HCT116 (cell line): ENCODE measurements around the gene NOS1. TPM values are rescaled to one million over a fixed set of nuclear protein-coding genes. Genes with fewer than 3 reads are reported as not detected.

Experiments used
- ATAC-seq: fragments of 200-7000 bp; cut with Tn5 transposase; 2 replicates; pipeline ENCODE4 v1.9.1; 2020; ENCODE audit warnings: mild to moderate bottlenecking, moderate library complexity
- BruUV-seq: library from RNA; stranded (reverse); fragments of 400-500 nt; replicated peaks from 2 replicates; lab custom pipeline; 2021; lab: Mats Ljungman, UMichigan
- CTCF ChIA-PET: fragments of 300-600 bp; sonication (Branson Sonifier 250); formaldehyde crosslinking; loops from one replicate; lab custom pipeline; 2021; ENCODE audit warnings: antibody characterized with exemption; lab: Charles Lee
- POLR2A ChIA-PET: fragments of 300-600, 350-600 bp; sonication (Branson Sonifier 250); formaldehyde crosslinking; loops from one replicate; lab custom pipeline; 2021; ENCODE audit warnings: antibody characterized with exemption; lab: Charles Lee
- RAD21 ChIA-PET, 2 experiments: fragments of 300-600 bp; sonication (Branson Sonifier 250); formaldehyde crosslinking; loops; one replicate each; lab custom pipeline; 2023; ENCODE audit warnings: low total read pairs in 2 of 2; ENCODE audit not compliant: uncharacterized antibody in 2 of 2, unreplicated experiment in 2 of 2, low non-redundant PET in 1 of 2; lab: Charles Lee
- DNase-seq: peaks from one replicate; pipeline ENCODE4 v3.0.0-alpha.2; 2010; ENCODE audit warnings: low read depth, low spot score
- H2AFZ ChIP-seq: fragments of 200-600 bp; shearing (Covaris generic), sonication (generic); 2 replicates; pipeline ENCODE4 v1.6.1; 2017; ENCODE audit warnings: low read depth, mixed run types, mixed read lengths, antibody characterized with exemption, low read length; ENCODE audit not compliant: poor library complexity, severe bottlenecking
- H3K27ac ChIP-seq: 2 replicates; pipeline ENCODE4 v1.5.1; 2012; ENCODE audit warnings: low read depth, low read length
- H3K27me3 ChIP-seq: fragments of 200-600 bp; sonication (generic); 2 replicates; pipeline ENCODE4 v1.6.1; 2016; ENCODE audit warnings: mixed run types, low read length, mixed read lengths; ENCODE audit not compliant: insufficient read depth
- H3K36me3 ChIP-seq, 2 experiments: fragments of 200-500 bp in 1 of 2; fragments of 200-600 bp in 1 of 2; sonication (Bioruptor generic) in 1 of 2; sonication (generic) in 1 of 2; 2 replicates each; pipeline versions ENCODE4 v1.5.1 to v1.6.1; 2014 to 2016; ENCODE audit warnings: low read length in 2 of 2, inconsistent platforms in 1 of 2, mixed read lengths in 1 of 2, mixed run types in 1 of 2; ENCODE audit not compliant: insufficient read depth in 2 of 2, control insufficient read depth in 1 of 2
- H3K4me1 ChIP-seq, 2 experiments: fragments of 200-600 bp in 1 of 2; sonication (generic) in 1 of 2; 2 replicates each; pipeline versions ENCODE4 v1.5.1 to v1.6.1; 2012 to 2017; ENCODE audit warnings: low read length in 2 of 2, inconsistent platforms in 1 of 2, mild to moderate bottlenecking in 1 of 2, mixed read lengths in 1 of 2, mixed run types in 1 of 2, moderate library complexity in 1 of 2; ENCODE audit not compliant: insufficient read depth in 2 of 2, control insufficient read depth in 1 of 2
- H3K4me2 ChIP-seq: fragments of 200-600 bp; sonication (generic); 2 replicates; pipeline ENCODE4 v1.6.1; 2017; ENCODE audit warnings: mixed run types, low read length, mixed read lengths
- H3K4me3 ChIP-seq, 2 experiments: fragments of 200-600 bp in 1 of 2; sonication (generic) in 1 of 2; replicated peaks in 1 of 2; 2 replicates each; pipeline ENCODE4 v1.5.1; 2011 to 2016; ENCODE audit warnings: low read length in 2 of 2, control low read depth in 1 of 2, low read depth in 1 of 2, mild to moderate bottlenecking in 1 of 2, mixed read lengths in 1 of 2, mixed run types in 1 of 2
- H3K79me2 ChIP-seq: fragments of 200-600 bp; sonication (generic); 2 replicates; pipeline ENCODE4 v1.6.1; 2017; ENCODE audit warnings: mild to moderate bottlenecking, mixed run types, low read length, moderate library complexity, mixed read lengths; ENCODE audit not compliant: insufficient read depth
- H3K9ac ChIP-seq: fragments of 200-600 bp; sonication (generic); 2 replicates; pipeline ENCODE4 v1.6.1; 2016; ENCODE audit warnings: low read length, mixed read lengths
- H3K9me2 ChIP-seq: fragments of 200-600 bp; sonication (generic), shearing (Covaris generic); 2 replicates; pipeline ENCODE4 v1.6.1; 2017; ENCODE audit warnings: mixed run types, mild to moderate bottlenecking, moderate library complexity; ENCODE audit not compliant: insufficient read depth
- H3K9me3 ChIP-seq, 2 experiments: fragments of 200-500 bp in 1 of 2; fragments of 200-600 bp in 1 of 2; sonication (Bioruptor generic) in 1 of 2; sonication (generic) in 1 of 2; 2 replicates each; pipeline ENCODE4 v1.6.1; 2014 to 2017; ENCODE audit warnings: low read length in 2 of 2, mixed read lengths in 2 of 2, inconsistent platforms in 1 of 2, low read depth in 1 of 2, mild to moderate bottlenecking in 1 of 2, mixed run types in 1 of 2, moderate library complexity in 1 of 2; ENCODE audit not compliant: control insufficient read depth in 1 of 2, insufficient read depth in 1 of 2
- H4K20me1 ChIP-seq: fragments of 200-600 bp; sonication (generic), shearing (Covaris generic); 2 replicates; pipeline ENCODE4 v1.6.1; 2017; ENCODE audit warnings: mixed run types, mild to moderate bottlenecking, moderate library complexity; ENCODE audit not compliant: insufficient read depth
- CEBPB ChIP-seq: IDR thresholded peaks from 2 replicates; pipeline ENCODE4 v1.6.1; 2012; ENCODE audit warnings: low read depth
- EGR1 ChIP-seq: IDR thresholded peaks from 2 replicates; pipeline ENCODE4 v1.6.1; 2012; ENCODE audit warnings: low read depth
- ELF1 ChIP-seq: IDR thresholded peaks from 2 replicates; pipeline ENCODE4 v1.6.1; 2012; ENCODE audit warnings: low read depth, borderline replicate concordance
- EZH2 ChIP-seq: fragments of 200-600 bp; sonication (generic); IDR thresholded peaks from 2 replicates; pipeline ENCODE4 v1.6.1; 2017; ENCODE audit warnings: antibody characterized with exemption, mixed run types
- EZH2phosphoT487 ChIP-seq: fragments of 200-600 bp; IDR thresholded peaks from 2 replicates; pipeline ENCODE4 v1.6.1; 2018; ENCODE audit warnings: antibody characterized with exemption, borderline replicate concordance
- FOSL1 ChIP-seq: IDR thresholded peaks from 2 replicates; pipeline ENCODE4 v1.6.1; 2012; ENCODE audit warnings: low read depth
- JUND ChIP-seq: IDR thresholded peaks from 2 replicates; pipeline ENCODE4 v1.6.1; 2012
- POLR2AphosphoS5 ChIP-seq: IDR thresholded peaks from 2 replicates; pipeline ENCODE4 v1.6.1; 2011; ENCODE audit warnings: mild to moderate bottlenecking, low read depth, low read length, moderate library complexity
- RAD21 ChIP-seq: IDR thresholded peaks from 2 replicates; pipeline ENCODE4 v1.6.1; 2012; ENCODE audit warnings: low read depth, mild to moderate bottlenecking
- SP1 ChIP-seq: IDR thresholded peaks from 2 replicates; pipeline ENCODE4 v1.6.1; 2012; ENCODE audit warnings: low read depth
- SRF ChIP-seq: IDR thresholded peaks from 2 replicates; pipeline ENCODE4 v1.6.1; 2012; ENCODE audit warnings: low read depth
- TCF7L2 ChIP-seq: IDR thresholded peaks from 2 replicates; pipeline ENCODE4 v1.7.0; 2011; ENCODE audit warnings: borderline replicate concordance, inconsistent platforms; ENCODE audit not compliant: insufficient read depth, insufficient read length; ENCODE audit errors: extremely low read depth
- intact Hi-C: fragments of 100-400 bp; cut with micrococcal nuclease; formaldehyde crosslinking; loops from 2 replicates; pipeline ENCODE4 v1.10.0; 2022
- total RNA-seq: library from RNA; stranded (reverse); gene quantifications from one replicate; pipeline ENCODE4 v1.2.1, GENCODE V29; 2021; ENCODE audit not compliant: unreplicated experiment
- TF ChIP-seq, protein P1 (sequence below), 3 experiments: fragments of 200-600 bp in 1 of 3; sonication (generic) in 1 of 3; IDR thresholded peaks in 2 of 3; conservative IDR thresholded peaks in 1 of 3; 2 replicates each; pipeline ENCODE4 v1.5.1; 2012 to 2017; ENCODE audit warnings: low read depth in 2 of 3, low read length in 2 of 3, antibody characterized with exemption in 1 of 3, borderline replicate concordance in 1 of 3, control low read depth in 1 of 3, mild to moderate bottlenecking in 1 of 3, mixed read lengths in 1 of 3, mixed run types in 1 of 3, moderate library complexity in 1 of 3; ENCODE audit not compliant: insufficient read depth in 1 of 3
- TF ChIP-seq, protein P2 (sequence below): IDR thresholded peaks from 2 replicates; pipeline ENCODE4 v1.6.1; 2012
- TF ChIP-seq, protein P3 (sequence below): IDR thresholded peaks from 2 replicates; pipeline ENCODE4 v1.6.1; 2012
- TF ChIP-seq, protein P4 (sequence below): IDR thresholded peaks from 2 replicates; pipeline ENCODE4 v1.6.1; 2012; ENCODE audit warnings: low read depth

The NOS1 gene
- total RNA-seq, 1 experiment from 2014 or later = 0.22 TPM

DNA sequence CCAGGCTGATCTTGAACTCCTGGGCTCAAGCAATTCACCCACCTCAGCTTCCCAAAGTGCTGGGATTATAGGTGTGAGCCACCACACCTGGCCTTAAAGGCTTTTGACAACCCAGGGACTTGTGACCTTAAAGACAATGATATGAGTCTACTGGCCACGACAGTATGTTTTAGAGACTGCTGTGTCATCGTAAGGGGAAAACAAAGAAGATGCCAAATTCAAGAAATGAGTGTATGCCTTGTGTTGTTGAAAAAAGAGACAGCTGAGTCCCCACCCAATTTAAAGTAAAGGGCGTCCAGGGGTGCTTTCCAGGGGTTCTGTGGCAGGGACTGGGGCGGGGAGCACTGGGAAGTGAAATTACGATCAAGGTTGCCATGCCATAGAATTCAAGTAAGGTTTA, 144.7 kb downstream of the NOS1 start:
- ChIA-PET RAD21 (no interaction called here), POLR2A (no interaction called here), CTCF (no interaction called here)
- DNase-seq (no peak), ATAC-seq (no peak)
- BruUV-seq = no TSS peak
- H3K36me3 ChIP-seq = no peaks in the 10 kb centered on the region
- peaks cover 24% of the 10 kb centered on the region; the same call in 1 of the 2 replicates for H3K27me3 ChIP-seq
- no peaks in the 10 kb centered on the region for H3K79me2 ChIP-seq
- no peak overlapping the region for H3K9ac ChIP-seq
- no peak overlapping the region for H2AFZ ChIP-seq
- no peak overlapping the region for H3K27ac ChIP-seq
- no peak overlapping the region for H3K4me2 ChIP-seq
- intact Hi-C loops = loop anchor here (10.0 kb wide), 1 partner anchor 258 kb away; no protein-coding TSS in a partner anchor
- H3K4me3 ChIP-seq = no peak overlapping the region
- no peaks in the 10 kb centered on the region for H3K4me1 ChIP-seq
- H3K9me3 ChIP-seq = no peaks in the 10 kb centered on the region
- no peaks in the 10 kb centered on the region for H4K20me1 ChIP-seq
- TF ChIP-seq, protein P1, sequence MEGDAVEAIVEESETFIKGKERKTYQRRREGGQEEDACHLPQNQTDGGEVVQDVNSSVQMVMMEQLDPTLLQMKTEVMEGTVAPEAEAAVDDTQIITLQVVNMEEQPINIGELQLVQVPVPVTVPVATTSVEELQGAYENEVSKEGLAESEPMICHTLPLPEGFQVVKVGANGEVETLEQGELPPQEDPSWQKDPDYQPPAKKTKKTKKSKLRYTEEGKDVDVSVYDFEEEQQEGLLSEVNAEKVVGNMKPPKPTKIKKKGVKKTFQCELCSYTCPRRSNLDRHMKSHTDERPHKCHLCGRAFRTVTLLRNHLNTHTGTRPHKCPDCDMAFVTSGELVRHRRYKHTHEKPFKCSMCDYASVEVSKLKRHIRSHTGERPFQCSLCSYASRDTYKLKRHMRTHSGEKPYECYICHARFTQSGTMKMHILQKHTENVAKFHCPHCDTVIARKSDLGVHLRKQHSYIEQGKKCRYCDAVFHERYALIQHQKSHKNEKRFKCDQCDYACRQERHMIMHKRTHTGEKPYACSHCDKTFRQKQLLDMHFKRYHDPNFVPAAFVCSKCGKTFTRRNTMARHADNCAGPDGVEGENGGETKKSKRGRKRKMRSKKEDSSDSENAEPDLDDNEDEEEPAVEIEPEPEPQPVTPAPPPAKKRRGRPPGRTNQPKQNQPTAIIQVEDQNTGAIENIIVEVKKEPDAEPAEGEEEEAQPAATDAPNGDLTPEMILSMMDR (IDR thresholded peaks at IDR 0.05 in 2 of 3, conservative IDR thresholded peaks at IDR 0.05 in 1 of 3; ENCODE audit: borderline replicate concordance in 1 of 3, insufficient read depth in 1 of 3, low read depth in 2 of 3, low read length in 2 of 3) = no peak
- TF ChIP-seq FOSL1 = no peak
- no peak for TF ChIP-seq RAD21
- TF ChIP-seq, protein P2, sequence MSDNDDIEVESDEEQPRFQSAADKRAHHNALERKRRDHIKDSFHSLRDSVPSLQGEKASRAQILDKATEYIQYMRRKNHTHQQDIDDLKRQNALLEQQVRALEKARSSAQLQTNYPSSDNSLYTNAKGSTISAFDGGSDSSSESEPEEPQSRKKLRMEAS = no peak
- no peak for TF ChIP-seq EZH2
- TF ChIP-seq SP1 = no peak
- no peak for TF ChIP-seq CEBPB
- TF ChIP-seq EGR1 = no peak
- no peak for TF ChIP-seq POLR2AphosphoS5
- TF ChIP-seq SRF = no peak
- no peak for TF ChIP-seq TCF7L2
- TF ChIP-seq, protein P3, sequence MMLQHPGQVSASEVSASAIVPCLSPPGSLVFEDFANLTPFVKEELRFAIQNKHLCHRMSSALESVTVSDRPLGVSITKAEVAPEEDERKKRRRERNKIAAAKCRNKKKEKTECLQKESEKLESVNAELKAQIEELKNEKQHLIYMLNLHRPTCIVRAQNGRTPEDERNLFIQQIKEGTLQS = no peak
- no peak for TF ChIP-seq EZH2phosphoT487
- TF ChIP-seq, protein P4, sequence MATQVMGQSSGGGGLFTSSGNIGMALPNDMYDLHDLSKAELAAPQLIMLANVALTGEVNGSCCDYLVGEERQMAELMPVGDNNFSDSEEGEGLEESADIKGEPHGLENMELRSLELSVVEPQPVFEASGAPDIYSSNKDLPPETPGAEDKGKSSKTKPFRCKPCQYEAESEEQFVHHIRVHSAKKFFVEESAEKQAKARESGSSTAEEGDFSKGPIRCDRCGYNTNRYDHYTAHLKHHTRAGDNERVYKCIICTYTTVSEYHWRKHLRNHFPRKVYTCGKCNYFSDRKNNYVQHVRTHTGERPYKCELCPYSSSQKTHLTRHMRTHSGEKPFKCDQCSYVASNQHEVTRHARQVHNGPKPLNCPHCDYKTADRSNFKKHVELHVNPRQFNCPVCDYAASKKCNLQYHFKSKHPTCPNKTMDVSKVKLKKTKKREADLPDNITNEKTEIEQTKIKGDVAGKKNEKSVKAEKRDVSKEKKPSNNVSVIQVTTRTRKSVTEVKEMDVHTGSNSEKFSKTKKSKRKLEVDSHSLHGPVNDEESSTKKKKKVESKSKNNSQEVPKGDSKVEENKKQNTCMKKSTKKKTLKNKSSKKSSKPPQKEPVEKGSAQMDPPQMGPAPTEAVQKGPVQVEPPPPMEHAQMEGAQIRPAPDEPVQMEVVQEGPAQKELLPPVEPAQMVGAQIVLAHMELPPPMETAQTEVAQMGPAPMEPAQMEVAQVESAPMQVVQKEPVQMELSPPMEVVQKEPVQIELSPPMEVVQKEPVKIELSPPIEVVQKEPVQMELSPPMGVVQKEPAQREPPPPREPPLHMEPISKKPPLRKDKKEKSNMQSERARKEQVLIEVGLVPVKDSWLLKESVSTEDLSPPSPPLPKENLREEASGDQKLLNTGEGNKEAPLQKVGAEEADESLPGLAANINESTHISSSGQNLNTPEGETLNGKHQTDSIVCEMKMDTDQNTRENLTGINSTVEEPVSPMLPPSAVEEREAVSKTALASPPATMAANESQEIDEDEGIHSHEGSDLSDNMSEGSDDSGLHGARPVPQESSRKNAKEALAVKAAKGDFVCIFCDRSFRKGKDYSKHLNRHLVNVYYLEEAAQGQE = no peak
- TF ChIP-seq JUND = no peak
- TF ChIP-seq ELF1 = no peak
- no peaks in the 10 kb centered on the region for H3K9me2 ChIP-seq
